Upper lobe of right lung (tissue), 1 donor: ENCODE measurements around the gene TENM3. TPM values are rescaled to one million over a fixed set of nuclear protein-coding genes. Genes with fewer than 3 reads are reported as not detected.

Experiments used
- ATAC-seq: fragments of 200-7000 bp; cut with Tn5 transposase; one replicate; pipeline ENCODE4 v1.9.1; 2020; ENCODE audit warnings: mild to moderate bottlenecking, moderate library complexity
- DNase-seq: peaks from one replicate; pipeline ENCODE4 v3.0.0-alpha.2; 2020
- H3K27ac ChIP-seq: fragments of 200-600 bp; one replicate; pipeline ENCODE4 v1.8.0; 2022
- H3K27me3 ChIP-seq: fragments of 200-600 bp; one replicate; pipeline ENCODE4 v1.8.0; 2022; ENCODE audit warnings: mild to moderate bottlenecking
- H3K36me3 ChIP-seq: fragments of 200-600 bp; one replicate; pipeline ENCODE4 v1.8.0; 2022
- H3K4me1 ChIP-seq: fragments of 200-600 bp; one replicate; pipeline ENCODE4 v1.8.0; 2022
- H3K4me3 ChIP-seq: fragments of 200-600 bp; one replicate; pipeline ENCODE4 v1.8.0; 2022; ENCODE audit warnings: mild to moderate bottlenecking
- H3K9me3 ChIP-seq: fragments of 200-600 bp; one replicate; pipeline ENCODE4 v1.8.0; 2022
- intact Hi-C: fragments of 100-400 bp; cut with DNase I; formaldehyde crosslinking; loops from one replicate; pipeline ENCODE4 v1.11.0; 2022
- total RNA-seq: library from RNA; stranded (reverse); fragmentation: NEBNext Ultra II Directional; extraction: Animal tissue kit (Norgen Biotek cat#: 25700); gene quantifications from one replicate; pipeline ENCODE4 v1.2.1, GENCODE V29; 2021
- TF ChIP-seq, protein P1 (sequence below): fragments of 200-600 bp; IDR thresholded peaks from one replicate; pipeline ENCODE4 v1.8.0; 2022; ENCODE audit warnings: antibody characterized with exemption
- donor health status: DM: no; HTN: yes; CAD: no; lungs with severe emphysema.

The TENM3 gene
- total RNA-seq, 1 donor from 2014 or later, result 5.6 TPM

DNA sequence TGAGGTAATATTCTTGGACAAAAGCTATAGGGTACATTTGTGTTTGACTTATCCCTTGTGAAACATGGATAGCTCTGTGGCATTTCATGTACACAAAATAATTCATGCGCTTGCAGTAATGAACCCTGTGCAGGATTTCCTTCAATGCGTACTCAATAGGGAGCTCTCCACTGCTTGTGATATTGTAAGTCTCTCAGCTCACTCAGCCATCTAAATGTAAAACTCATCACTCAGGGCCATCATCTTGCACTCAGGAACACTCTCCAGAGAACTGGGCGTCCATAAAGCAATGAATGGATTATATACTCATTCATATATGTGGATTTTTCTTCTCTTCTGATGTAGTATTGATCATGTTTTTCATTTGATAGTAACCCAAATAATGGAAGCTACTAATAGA lies 385.9 kb downstream of the TENM3 start:
- no peaks in the 10 kb centered on the region for H3K27me3 ChIP-seq
- no peak overlapping the region for H3K27ac ChIP-seq
- ATAC-seq (no peak), DNase-seq (no peak)
- H3K4me3 ChIP-seq, result no peak overlapping the region
- H3K36me3 ChIP-seq, result no peaks in the 10 kb centered on the region
- TF ChIP-seq, protein P1, sequence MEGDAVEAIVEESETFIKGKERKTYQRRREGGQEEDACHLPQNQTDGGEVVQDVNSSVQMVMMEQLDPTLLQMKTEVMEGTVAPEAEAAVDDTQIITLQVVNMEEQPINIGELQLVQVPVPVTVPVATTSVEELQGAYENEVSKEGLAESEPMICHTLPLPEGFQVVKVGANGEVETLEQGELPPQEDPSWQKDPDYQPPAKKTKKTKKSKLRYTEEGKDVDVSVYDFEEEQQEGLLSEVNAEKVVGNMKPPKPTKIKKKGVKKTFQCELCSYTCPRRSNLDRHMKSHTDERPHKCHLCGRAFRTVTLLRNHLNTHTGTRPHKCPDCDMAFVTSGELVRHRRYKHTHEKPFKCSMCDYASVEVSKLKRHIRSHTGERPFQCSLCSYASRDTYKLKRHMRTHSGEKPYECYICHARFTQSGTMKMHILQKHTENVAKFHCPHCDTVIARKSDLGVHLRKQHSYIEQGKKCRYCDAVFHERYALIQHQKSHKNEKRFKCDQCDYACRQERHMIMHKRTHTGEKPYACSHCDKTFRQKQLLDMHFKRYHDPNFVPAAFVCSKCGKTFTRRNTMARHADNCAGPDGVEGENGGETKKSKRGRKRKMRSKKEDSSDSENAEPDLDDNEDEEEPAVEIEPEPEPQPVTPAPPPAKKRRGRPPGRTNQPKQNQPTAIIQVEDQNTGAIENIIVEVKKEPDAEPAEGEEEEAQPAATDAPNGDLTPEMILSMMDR, result no peak
- no peaks in the 10 kb centered on the region for H3K4me1 ChIP-seq
- intact Hi-C loops, result no loop called here
- H3K9me3 ChIP-seq, result no peaks in the 10 kb centered on the region

DNA sequence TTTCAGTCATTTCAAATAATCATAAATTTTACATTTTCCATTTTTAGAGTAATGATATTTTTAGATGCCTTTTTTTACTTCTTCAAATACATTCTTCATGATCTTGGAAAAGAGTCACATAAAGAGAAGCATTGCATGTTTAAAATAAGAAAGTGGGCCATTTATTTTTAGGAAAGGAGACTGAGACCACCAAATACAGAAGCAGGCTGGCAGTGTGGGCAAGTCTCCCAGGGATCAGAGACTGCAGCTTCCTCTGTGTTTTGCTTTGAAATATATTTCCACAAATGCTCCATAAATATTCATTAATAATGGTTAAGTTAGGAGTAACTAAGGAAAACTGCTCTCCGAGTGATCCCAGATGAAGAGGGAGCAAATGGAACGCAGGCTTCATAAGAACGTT lies 397.3 kb downstream of the TENM3 start:
- no peak for DNase-seq
- TF ChIP-seq, protein P1, result no peak
- no peak for ATAC-seq
- Histone ChIP-seq H3K9me3 (no peaks in the 10 kb centered on the region), H3K27me3 (no peaks in the 10 kb centered on the region), H3K4me3 (no peak overlapping the region), H3K27ac (no peak overlapping the region), H3K36me3 (no peaks in the 10 kb centered on the region), H3K4me1 (no peaks in the 10 kb centered on the region)
- intact Hi-C loops, result no loop called here

DNA sequence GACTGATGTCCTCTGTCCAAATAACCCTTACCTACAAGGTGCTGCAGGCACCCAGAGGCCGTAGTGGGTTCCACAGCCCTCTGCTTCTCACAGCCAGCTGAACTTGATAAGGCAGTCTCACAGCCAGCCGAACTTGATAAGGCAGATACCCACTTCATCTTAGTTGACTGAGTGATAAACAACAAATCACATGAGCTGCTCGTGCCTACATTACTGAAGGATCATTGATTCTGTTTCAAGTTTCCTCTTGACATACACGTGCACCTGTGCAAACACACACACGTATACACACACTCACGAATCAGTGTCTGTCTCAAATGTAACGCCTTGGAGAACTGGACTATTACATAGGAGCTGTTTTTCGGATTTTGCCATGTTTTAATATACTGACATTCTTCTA lies 397.7 kb downstream of the TENM3 start:
- Histone ChIP-seq H3K36me3 (no peaks in the 10 kb centered on the region), H3K4me1 (no peaks in the 10 kb centered on the region), H3K4me3 (no peak overlapping the region), H3K27me3 (no peaks in the 10 kb centered on the region), H3K27ac (no peak overlapping the region), H3K9me3 (no peaks in the 10 kb centered on the region)
- intact Hi-C loops, result no loop called here
- ATAC-seq, result no peak
- no peak for DNase-seq
- TF ChIP-seq, protein P1, result no peak

DNA sequence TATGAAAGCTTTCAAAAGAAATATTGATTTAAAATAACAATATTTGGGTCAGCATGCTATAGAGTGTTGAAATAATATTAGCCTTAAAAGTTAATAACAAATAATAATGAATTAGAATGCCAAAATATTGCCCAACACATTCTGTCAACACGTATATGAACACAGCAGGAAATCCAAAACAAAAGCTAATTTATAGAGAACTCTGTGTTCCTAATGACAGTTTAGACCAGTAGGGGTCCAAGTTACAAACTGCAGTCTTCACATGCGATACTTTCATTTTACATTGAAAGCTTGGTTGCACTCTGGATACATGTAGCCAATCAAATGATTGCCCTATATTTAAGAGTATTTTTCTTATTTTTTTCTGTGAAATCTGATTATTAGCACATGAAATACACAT lies 399.6 kb downstream of the TENM3 start:
- H3K9me3 ChIP-seq, result no peaks in the 10 kb centered on the region
- intact Hi-C loops, result no loop called here
- no peaks in the 10 kb centered on the region for H3K27me3 ChIP-seq
- DNase-seq, result no peak
- H3K4me3 ChIP-seq, result no peak overlapping the region
- no peaks in the 10 kb centered on the region for H3K36me3 ChIP-seq
- no peak for ATAC-seq
- no peak overlapping the region for H3K27ac ChIP-seq
- H3K4me1 ChIP-seq, result no peaks in the 10 kb centered on the region
- TF ChIP-seq, protein P1, result no peak

DNA sequence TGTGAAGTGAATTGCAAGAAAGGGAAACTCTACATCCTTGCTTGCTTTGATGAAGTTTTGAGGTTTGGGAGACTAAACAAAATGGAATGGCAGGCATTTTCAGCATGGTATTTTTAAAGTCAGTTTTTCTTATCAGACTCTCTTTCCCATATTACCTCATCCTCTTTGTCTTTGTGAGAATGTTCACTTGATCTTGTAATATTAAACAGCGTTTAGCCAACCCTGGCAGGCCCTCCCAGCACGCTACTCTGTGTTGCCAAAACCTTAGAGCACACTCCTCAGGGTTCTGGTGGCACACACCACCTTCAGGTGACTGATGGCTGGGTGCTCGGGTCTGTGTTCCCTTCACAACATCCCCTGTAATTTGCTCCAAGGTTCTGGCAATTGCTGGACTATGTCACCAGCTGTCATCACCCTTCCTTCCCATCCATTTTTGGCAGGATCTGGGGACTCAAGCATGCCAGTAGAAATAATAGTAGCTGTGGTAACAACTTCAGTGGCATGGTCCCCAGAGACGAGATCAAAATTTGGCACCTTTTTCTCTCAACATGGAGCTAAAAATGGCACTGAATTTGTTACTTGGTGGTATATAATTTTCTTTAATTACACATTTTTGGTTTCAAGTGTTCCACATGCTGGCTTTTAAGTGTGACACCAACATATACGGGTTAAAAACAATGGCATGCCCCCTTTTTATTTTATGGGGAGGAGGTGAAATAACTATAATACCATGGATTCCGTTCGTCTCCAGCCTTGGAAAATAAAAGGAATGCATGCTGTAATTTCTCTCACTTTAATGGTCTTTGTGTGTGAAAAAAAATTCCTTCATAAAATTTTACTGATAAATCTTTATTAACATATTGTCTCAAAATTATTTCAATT lies 400.8 kb downstream of the TENM3 start:
- intact Hi-C loops, result no loop called here
- Histone ChIP-seq H3K27ac (no peak overlapping the region), H3K4me1 (no peaks in the 10 kb centered on the region), H3K27me3 (no peaks in the 10 kb centered on the region), H3K36me3 (no peaks in the 10 kb centered on the region), H3K4me3 (no peak overlapping the region), H3K9me3 (no peaks in the 10 kb centered on the region)
- TF ChIP-seq, protein P1, result no peak
- no peak for ATAC-seq
- DNase-seq, result no peak
